Suprapubic skin (tissue), 3 donors: Measurements from ENCODE around the gene TMEM253.

ENCODE experiments used
- CTCF ChIP-seq, 2 donors: fragments of 200-600 bp in 1 of 2; fragments of 450-650 bp in 1 of 2; sonication (generic) in 1 of 2; IDR thresholded peaks; one replicate each; pipeline ENCODE4 v1.5.1; 2016 to 2019; ENCODE audit warnings: antibody characterized with exemption in 2 of 2, mild to moderate bottlenecking in 1 of 2, moderate library complexity in 1 of 2
- EP300 ChIP-seq: sonication (generic); formaldehyde crosslinking; IDR thresholded peaks from one replicate; pipeline ENCODE4 v1.6.1; 2017; ENCODE audit warnings: antibody characterized with exemption
- POLR2A ChIP-seq, 2 donors: fragments of 450-650 bp; IDR thresholded peaks; one replicate each; pipeline ENCODE4 v1.6.1; 2017; ENCODE audit warnings: antibody characterized with exemption in 2 of 2, mild to moderate bottlenecking in 2 of 2, moderate library complexity in 2 of 2

- no peak for TF ChIP-seq CTCF (IDR thresholded peaks at IDR 0.05)
- TF ChIP-seq POLR2A (IDR thresholded peaks at IDR 0.05), result no peak
- no peak for TF ChIP-seq EP300
Measured at GRCh38 chr14:21084998-21085853, 15.6 kb upstream of the TMEM253 start.
